ENCODE measurements around the gene PIEZO1.

PIEZO1 gene

GRCh38 chr16:88705801-88706228 lies 79.2 kb downstream of the PIEZO1 start:
- DNase-seq (ENCODE audit: low spot score) = no peak

DNA sequence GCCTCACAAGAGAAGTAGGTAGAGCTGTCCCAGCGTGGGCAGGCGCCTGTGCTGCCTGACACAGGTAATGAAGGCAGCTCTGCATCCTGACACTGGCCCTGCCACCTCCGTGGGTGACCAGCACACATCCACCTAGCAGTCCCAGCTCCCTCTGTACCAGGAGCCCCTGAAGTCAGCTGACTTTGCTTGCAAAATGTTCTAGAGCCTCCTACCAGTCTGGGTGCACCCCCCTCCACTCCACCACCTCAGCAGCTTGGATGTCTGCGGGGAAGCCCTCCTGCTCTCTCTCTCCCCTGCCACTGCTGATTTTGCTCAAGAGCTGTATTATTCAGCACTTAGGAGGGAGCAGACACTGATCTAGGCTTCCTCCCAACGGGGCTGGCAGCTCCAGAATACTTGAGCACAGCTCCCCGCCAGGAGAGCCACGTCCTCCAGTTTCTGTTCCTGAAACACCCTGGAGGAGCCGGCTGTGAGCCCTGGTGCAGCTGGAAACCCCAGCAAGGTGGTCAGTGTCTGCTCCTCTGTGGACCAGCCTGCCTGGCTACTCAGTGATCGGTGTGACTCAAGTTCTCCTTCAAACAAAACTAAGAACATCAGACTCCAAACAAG lies 79.8 kb downstream of the PIEZO1 start:
- no peak for DNase-seq (ENCODE audit: low spot score)

DNA sequence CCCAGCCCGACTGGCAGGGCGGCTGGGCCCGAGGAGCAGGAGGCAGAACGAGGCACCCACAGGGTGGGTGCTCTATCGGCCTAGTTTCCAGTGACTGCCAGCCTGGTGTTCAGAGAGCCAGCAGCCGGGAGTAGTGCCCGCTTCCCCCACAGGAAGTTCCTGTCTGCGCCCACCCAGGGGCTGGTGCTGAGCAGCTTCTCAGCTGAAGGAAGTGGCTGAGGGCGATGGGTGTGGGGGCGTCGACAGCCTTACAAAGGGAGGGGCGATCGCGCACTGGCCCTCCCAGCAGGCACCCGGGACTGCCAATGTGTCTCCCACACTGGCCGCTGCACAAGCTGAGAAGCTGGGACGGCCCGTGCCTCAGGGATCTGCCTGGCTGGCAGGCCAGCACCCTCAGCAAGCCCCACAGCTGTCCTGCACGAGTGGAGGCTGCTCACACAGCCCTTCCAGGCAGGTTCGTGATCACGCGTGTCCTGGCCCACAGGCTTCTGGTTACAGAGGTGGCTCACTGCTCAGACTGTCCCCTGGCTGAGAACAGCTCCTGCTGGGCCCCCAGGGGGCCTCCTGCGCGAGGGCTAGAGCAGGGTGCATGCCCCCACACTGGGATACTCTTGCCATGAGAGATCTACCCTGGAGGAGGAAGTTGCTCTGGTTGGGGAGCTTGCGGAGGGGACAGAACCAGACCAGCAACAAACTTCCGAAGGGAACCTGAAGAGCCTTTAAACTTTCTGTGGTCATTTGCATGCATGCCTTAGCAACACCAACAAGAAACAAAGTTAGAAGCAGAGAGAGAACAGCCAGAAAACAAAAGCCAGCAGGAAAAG lies 81.3 kb downstream of the PIEZO1 start:
- DNase-seq (ENCODE audit: low spot score) = no peak

DNA sequence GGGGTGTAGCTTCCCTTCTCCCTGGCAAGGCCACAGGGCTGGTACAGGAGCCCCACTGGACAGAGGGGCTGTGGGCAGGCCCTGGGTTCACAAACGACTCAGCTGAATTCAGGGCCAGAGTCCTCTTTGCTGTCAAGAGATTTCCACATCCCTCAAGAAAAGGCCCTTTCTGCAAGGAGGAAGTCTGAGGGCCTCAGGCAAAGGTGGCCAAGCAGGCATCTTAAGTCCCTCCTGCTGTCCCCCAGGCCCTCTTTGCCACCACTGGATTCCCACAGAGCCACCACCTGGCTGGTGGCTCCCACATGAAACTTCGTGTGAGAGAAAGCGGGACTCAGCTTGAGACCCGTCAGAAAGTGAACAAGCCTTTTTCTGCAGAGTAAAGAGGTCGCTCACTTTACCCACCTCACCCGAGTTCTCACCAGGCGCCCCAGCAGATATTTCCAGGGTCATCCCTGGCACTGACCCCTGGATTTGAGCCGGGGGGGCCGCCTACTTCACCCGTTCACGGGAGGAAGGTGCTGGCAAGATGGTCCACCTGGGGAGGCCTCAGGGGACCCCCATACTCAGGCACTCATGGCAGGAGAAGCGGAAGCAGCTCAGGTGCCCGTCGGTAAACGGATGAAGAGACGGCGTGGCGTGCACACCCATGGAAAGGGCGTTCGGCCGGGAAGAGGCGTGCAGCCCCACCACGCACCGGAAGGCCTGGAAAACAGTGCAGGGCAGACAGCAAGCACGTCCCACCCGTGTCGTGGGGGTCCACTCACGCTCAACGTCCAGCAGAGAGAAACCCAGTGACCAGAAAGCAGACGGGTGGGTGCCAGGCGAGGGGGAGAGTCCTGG lies 82.4 kb downstream of the PIEZO1 start:
- DNase-seq (ENCODE audit: low spot score) = no peak

DNA sequence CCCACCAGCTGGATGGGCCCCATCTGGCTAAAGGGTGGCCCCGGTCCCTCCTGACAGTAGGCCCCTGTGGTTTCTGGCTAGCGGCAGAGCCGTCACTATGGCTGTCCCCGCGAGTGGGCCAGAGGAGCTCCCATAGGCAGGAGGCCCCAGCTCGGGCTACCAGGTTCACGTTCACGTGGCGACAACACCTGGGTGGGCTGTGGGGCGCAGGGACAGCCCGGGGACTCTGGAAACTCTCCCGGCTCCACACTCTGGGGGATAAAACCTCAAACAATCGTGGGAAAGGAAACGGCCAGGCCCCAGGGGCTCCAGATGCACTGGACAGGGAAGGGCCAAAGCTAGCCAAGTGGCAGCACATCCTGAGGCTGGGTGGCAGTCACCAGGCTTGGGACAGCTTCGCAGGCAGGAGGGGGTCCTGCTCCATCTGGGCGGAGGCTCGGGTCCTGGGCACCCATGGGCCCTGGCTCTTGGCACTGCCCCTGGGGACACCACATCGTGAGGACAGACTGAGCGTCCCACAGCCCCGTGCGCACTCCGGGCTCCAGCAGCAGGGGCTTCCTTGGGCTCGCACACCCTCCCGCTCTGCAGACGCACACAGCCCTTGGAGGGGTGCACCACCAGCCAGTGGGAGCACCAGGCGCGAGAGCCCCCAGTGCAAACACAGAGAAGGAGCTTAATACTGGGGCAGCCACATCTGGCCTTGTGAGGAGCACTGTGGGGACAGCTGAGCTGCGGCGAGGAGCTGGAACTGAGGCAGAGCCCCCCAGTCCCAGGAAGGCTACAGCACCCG lies 83.2 kb downstream of the PIEZO1 start:
- DNase-seq (ENCODE audit: low spot score) = no peak

- DNase-seq (ENCODE audit: low spot score) = no peak
These were observed 84.2 kb downstream of the PIEZO1 start for GRCh38 chr16:88700636-88701482.

DNA sequence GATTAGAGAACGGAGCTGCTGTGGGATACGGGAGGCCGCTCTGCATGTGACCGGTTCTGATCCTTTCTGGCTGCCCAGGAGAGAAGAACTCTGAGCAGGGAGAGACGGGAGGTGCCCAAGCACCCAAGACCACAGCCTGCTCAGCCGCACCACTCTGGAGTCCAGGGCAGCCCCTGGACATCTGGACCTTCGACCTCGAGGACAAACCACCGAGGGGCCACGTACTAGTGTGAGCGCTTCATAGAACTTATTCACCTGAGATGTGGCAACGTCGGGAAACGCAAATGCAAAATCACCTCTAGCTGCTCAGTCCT lies 84.7 kb downstream of the PIEZO1 start:
- DNase-seq (ENCODE audit: low spot score) = no peak

- DNase-seq (ENCODE audit: low spot score) = no peak
These were observed 85.8 kb downstream of the PIEZO1 start for GRCh38 chr16:88699180-88699579.

DNA sequence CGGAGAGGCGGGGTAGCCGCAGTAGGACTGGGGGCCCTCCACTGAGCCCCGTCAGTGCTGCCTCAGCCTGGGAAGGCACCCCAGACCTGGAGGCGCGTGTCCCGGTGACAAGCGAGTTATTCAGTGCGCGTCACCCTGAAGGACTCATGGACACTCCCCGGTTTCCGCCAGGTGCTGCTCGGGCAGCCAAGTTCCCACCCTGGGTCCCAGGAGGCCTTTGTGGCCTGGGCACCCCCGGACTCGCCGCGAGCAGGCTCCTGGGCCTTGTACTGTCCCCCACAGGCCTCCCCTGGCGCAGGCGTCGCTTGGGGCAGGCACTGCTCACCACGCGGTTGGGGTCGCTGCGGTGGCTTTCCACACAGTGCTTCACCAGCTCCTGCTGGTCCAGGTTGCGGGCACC lies 86.4 kb downstream of the PIEZO1 start:
- no peak for DNase-seq (ENCODE audit: low spot score)

DNA sequence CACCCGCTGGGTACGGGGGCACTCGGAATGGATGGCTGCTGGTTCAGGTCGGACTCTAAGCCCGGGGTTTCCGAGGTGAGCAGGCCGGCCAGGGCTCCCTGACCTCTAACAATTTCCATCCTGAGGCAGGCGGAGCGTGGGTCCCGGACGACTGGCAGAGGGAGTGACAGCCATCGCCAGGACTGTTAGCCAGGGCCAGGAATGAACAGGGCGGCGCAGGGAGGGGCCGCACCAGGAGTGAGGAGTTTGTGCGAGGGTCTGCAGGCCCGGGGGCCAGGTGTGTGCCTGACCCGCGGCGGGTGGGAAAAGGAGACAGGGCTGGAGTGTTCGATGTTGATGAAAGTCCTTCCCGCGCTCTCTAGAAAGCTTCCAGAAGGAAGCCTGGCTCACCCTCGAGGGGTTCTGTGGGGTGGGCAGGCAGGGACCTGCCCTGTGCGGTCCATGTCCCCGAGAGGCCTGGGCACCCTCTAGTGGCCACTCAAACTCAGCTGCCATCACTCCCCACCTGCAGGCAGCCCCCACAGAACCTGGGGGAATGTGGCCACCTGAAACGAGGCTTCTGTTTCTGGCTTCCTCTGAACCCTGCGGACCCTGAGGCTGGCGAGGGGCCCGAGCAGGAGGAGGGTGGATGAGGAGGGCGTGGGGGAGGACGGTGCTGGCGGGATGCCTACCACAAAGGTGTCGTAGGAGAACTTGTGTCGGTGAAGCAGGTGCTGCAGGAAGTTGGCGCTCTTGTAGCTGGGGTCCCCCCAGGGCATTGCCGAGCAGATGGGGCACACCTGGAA lies 87.0 kb downstream of the PIEZO1 start:
- no peak for DNase-seq (ENCODE audit: low spot score)

GRCh38 chr16:88697116-88697830 lies 87.7 kb downstream of the PIEZO1 start:
- DNase-seq (ENCODE audit: low spot score) = no peak

DNA sequence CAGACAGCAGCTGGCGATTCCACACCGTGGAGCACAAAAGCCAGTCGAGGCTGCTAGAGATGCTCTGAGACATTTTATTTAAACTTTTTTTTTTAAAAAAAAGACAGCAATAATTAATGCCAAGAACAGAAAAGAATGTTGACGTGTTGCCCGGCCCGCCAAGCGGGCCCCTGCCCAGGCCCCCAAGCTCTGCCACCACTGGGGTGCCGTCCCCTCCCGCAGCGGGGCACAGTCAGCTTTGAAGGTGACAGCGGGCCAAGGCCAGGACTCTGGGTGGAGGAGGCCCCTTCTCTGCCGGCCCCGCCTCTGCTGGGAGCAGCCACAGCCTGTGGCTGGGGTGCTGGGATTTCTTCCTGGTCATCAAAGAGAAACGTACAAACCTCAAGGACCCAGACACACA lies 88.6 kb downstream of the PIEZO1 start:
- DNase-seq (ENCODE audit: low spot score) = no peak

GRCh38 chr16:88695753-88696152 lies 89.3 kb downstream of the PIEZO1 start:
- DNase-seq (ENCODE audit: low spot score) = no peak

DNA sequence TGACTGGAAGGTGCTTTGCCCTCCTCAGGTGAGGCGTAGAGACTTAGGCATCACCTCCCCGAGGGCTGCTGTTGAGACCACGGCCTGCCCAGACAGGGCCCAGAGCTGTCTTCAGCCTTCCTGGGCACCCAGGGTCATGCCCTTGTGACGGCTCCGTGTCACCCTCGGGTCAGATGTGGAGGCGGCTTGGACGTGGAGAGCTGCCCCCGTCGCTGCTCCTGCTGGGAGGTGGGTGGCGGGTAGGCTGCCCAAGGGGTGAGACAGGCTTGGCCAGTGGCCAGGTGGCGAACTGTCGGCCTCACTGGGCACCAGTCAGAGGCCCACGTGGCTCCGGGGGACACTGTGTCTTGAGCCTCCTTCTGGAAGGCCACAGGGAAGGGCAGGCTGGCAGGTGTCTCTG lies 89.8 kb downstream of the PIEZO1 start:
- no peak for DNase-seq (ENCODE audit: low spot score)

DNA sequence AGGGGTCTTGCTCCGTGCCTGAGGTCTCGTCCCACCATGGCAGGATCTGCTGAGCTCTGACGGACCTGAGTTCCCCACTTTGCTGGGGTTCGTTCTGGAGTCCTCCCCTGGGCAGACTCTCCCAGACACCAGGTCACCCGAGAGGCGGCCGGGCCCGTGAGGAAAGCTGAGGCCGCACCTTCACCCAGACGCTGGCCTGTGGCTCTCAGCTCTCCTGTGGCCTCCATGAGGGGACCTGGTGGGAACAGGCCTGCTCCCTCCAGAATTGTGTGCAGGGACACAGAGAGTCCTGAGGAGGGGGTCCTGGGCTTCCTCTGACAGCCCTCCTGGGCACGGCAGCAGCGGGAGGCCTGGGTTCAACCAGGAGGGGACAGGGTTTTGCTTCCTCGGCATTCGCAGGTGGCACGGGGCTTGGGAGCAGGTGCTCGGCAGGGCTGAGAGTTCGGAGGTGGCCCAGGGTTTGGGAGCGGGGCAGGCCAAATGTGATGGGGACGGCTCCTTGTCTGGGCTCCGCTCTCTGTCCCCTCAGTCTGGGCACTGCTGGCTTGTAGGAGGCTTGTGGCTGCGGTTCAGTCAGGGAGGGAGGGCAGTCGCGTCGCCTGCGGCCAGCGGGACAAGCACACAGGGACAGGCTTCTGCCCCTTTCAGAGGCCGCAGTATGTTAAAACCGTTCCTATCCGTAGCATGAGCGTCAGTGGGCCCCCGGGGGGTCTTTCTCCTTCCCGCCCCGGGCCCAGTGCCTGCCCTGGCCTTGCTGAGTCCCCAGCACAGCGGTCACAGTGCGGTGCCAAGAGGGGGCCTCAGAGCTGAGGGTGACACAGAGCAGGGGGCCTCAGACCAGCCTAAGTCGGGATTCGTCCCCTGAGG lies 90.6 kb downstream of the PIEZO1 start:
- DNase-seq (ENCODE audit: low spot score) = no peak

- no peak for DNase-seq (ENCODE audit: low spot score)
These were observed 91.4 kb downstream of the PIEZO1 start for GRCh38 chr16:88693420-88694177.

GRCh38 chr16:88692861-88693260 lies 92.2 kb downstream of the PIEZO1 start:
- no peak for DNase-seq (ENCODE audit: low spot score)

Measured in left forelimb (tissue), 1 donor.